Activated CD4-positive, alpha-beta T cell treated with anti-CD3 and anti-CD28 coated beads for 48 hours (primary cell): ENCODE results near the gene ZCWPW1.
A peak's percentile ranks its signal among the peaks of the same experiment; 100 is the strongest.

Experiments used
- DNase-seq: peaks from one replicate; pipeline ENCODE4 v3.0.0-alpha.2; 2020

Gene ZCWPW1

DNA sequence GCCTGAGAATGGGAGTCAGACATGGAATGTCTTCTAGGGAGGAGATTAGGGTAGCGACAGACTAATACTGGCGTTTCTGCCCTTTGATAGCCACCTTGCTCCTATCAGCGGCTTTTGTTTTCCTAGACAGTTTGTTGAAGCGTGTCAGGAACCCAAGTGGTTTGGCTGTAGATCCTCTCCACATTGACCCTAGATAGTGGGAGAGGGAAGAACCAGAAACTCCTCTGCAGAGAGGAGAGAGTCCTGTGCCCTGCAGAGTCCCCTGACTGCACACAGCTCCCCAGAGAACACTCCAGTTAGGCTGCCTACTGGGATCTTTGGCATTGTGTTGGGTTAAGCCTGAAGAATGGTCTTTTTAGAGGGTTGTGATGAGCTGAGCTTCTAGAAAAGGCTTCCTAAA, 3.5 kb upstream of the ZCWPW1 start:
- no peak for DNase-seq

DNA sequence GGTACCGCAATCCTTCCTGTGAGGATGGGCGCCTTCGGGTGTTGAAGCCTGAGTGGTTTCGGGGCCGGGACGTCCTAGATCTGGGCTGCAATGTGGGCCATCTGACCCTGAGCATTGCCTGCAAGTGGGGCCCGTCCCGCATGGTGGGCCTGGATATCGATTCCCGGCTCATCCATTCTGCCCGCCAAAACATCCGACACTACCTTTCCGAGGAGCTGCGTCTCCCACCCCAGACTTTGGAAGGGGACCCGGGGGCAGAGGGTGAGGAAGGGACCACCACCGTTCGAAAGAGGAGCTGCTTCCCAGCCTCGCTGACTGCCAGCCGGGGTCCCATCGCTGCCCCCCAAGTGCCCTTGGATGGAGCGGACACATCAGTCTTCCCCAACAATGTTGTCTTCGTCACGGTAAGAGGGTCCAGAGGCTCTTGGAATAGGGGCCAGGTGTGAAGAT, 2.8 kb upstream of the ZCWPW1 start:
- no peak for DNase-seq

DNA sequence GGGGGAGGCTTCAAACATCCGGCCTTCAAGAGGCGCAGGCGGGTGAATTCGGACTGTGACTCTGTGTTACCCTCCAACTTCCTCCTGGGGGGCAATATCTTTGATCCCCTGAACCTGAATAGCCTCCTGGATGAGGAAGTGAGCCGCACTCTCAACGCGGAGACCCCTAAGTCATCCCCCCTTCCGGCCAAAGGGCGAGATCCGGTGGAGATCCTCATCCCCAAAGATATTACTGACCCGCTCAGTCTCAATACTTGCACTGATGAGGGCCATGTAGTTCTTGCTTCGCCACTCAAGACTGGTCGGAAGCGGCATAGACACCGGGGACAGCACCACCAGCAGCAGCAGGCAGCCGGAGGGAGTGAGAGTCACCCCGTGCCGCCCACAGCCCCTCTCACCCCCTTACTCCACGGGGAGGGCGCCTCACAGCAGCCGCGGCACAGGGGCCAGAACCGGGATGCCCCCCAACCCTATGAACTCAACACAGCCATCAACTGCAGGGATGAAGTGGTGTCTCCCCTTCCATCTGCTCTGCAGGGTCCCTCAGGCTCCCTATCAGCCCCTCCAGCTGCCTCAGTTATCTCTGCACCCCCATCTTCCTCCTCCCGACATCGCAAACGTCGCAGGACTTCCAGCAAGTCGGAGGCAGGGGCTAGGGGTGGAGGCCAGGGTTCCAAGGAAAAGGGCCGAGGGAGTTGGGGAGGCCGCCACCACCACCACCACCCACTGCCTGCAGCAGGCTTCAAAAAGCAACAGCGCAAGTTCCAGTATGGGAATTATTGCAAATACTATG, 2.2 kb upstream of the ZCWPW1 start:
- peak; percentile 61 for DNase-seq

DNA sequence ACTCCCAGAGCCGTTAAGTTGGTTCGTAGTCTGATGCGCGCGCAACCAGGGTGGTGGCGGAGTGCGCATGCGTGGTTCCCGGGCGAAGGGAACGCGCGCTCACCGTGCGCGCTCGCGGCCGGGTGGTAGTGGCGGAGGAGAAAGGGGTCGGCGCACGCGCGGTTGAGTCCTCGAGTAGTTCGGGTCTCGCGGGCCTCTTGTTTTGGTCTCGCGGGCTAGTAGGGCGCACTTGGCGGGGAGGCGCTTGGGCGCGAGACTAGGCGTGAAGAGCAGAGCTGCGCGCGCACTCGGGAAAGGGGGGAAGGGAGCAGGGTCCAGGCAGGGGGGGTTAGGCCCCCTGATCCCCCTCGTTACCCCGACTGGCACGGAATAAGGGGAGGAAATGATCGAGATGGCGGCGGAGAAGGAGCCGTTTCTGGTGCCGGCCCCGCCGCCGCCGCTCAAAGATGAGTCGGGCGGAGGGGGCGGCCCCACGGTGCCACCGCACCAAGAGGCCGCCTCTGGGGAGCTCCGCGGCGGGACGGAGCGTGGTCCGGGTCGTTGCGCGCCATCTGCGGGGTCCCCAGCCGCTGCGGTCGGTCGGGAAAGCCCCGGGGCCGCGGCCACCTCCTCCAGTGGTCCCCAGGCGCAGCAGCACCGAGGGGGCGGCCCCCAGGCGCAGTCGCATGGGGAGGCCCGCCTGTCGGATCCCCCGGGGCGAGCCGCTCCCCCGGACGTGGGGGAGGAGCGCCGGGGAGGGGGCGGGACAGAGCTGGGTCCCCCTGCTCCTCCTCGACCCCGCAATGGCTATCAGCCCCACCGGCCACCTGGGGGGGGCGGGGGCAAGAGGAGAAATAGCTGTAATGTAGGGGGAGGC, 1.4 kb upstream of the ZCWPW1 start, which contains the start of gene MEPCE:
Gene MEPCE (plus strand): TSS at position 195 of the 856 bp plus-strand sequence. CDS start 188 bp downstream, at position 383.
- DNase-seq, result peak; percentile 97

DNA sequence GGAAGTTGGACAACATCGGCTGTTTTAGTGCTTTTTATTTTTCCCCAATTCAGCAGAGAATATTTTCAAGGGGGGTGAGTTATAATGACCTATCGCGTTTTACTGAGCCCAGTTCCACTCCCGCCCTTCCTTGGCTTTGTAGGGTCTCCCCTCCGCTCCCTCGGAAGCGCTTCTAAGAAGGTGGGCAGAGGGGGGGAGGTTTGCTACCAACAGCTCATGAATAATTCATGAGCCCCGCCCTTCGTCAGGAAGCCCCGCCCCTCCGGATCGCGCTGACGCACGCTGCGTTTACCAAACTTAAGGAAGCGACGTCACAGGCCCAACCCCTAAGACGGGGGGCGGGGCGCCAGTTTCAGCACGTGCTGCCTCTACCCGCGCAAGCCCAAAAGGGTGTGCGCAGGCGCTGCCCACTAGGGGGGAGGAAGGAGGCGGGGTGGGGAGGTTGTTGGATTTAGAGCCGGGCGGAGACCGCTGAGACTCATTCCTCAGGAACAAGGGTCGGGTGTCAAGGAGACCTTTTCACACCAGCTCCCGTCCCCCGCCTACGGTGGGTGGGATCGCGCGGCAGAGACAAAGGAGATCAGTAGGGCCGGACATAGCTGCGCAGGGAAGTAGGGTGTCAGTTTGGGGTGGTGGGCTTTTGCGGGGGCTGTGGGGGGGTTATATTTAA, 599 bp upstream of the ZCWPW1 start:
- peak; percentile 100 for DNase-seq

DNA sequence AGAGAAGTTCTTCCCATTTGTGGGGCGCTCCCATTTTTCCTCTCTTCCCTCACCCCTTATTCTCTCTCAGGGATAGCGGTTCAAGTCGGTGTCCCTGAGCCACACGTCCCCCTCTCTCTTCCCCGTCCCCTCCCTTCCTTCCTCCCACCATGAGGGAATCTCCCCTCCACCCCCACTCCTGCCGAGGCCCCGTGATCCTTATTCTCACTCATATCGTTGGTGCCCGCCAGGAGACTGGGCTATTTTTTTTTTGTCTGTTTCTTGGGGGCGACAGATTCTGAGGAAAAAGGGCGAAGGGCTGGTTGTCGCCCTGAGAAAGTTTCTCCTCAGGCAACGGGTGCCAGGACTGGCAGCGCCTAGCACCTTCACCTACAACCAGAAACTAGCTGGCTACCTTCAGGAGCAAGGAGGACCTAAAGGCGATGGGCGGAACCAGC, 723 bp downstream of the ZCWPW1 start:
- DNase-seq, result no peak

DNA sequence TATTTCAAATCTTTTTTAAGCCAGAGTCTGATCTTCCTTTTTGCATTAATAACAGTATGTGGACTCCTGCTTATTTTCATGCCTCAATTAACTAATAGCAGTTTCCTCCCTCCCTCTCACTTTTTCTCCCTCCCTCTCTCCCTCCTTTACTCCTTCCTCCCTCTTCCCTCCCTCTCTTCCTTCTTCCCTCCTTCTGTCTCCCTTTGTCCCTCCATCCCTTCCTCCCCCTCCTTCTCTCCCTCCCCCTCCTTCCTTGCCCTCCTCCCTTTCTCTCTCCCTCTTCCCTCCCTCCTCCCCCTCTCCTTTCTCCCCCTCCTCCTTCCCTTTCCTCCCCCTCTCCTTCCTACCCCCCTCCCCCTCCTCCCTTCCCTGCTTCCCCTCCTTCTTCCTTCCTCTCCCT, 2.0 kb downstream of the ZCWPW1 start:
- DNase-seq, result no peak

DNA sequence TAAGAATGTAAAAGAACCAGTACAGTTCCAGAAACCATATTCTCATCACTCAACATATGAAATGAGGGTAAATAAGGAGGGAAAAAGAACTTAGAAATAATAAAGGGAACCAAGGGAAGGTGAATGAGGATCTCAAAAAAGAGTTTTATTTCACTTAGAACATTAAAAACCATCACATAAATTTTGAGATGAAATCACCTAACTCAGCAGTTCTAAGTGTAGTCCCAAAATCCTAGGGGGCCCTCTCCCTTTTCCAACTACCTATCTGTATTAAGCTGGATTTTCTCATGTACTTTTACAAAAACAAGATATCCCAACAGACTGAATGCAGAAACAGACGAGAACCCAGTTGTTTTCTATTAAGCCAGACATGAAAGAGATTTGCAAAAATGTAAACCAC, 3.2 kb downstream of the ZCWPW1 start:
- no peak for DNase-seq

DNA sequence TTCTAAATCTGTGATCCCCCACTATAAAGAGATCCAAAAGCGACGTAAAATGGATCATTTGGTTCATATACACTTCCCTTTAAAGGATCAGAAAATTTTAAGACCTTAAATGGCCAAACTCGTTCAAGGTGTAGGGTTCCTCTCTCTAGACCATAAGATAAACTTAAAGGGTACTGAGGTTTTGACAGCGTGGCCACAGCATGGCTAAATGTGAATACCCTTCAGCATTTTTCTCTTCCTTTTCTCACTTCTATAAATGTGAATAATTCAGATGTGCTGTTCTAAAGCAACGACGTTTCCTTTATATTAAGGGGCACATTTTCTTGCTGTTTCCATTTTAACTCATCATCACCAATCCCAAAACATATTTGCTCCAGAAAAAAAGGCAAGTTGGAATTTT, 5.2 kb downstream of the ZCWPW1 start:
- no peak for DNase-seq

DNA sequence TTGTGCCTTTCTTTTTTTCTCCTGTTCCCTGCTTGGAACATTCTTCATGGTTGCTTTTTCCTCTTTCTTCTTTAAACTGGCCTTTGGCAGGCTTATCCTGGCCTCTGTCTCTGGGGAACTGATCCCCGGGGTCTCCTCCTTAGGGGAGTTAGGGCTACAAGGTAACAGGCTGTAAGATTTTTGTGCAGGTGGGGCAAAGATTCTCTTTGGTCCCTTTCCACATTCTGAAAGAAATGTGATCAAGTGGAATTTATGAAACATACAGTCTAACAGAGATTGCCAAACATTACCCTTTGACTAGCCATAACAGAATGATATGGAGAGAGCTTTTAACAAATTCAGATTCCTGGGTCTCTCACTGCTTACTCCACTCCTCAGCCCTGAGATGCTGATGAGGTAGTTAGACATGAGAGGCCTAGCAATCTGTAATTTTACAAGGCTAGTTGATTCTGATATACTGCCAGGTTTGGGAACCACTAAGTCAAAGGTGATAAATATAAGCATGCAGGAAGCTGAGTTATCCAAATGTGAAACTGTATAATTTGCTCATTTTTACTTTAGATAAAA, 8.8 kb downstream of the ZCWPW1 start:
- no peak for DNase-seq

DNA sequence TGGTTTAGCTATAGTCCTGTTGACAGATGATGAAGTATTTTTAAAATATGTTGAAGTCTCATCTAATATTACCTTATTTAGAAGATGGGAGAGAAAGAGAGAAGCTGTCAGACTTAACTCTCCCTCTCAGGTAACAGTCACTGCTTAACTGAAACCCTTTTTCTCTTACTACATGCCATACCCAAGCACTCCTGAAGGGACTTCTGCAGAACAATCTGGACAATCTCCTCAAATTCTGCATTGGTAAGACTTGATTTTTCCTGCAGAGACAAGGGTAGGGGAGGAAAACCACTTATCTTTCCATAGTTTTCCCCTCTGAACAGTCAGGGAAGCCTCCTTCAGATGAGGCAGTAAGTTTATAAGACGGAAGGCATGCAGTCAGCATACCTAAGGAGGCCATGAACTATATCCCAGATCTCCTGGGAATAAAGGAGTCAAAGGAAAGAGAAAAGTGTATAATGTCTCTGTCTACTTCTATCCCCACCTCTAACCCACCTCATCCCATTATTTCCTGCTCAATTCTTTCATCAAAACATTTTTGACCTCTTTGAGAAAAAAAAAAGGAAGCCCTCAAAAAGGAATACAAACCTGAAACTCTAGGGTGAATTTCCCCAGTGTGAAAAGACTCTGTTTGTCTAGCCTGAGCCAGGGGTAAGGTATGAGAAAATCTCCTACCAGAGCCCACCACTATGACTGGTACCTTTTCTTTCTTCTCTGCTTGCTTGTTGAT, 9.4 kb downstream of the ZCWPW1 start:
- DNase-seq, result no peak

DNA sequence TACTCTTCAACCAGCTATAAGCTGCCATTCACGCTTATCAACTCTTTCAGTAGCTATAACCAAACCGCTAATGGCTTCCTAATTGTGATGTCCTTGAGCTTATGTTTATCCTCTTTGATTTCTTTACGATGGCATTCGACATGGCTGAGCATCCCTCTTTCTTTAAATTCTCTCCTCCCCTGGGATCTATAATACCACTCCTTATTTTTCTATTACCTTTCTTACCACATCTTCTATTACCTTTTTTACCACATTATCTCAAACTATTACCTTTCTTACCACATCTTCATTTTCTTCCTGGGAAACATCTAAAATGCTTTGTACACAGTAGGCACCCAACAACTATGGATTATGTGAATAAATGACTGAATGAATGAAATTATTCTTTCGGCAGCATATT, 13.1 kb downstream of the ZCWPW1 start:
- no peak for DNase-seq

DNA sequence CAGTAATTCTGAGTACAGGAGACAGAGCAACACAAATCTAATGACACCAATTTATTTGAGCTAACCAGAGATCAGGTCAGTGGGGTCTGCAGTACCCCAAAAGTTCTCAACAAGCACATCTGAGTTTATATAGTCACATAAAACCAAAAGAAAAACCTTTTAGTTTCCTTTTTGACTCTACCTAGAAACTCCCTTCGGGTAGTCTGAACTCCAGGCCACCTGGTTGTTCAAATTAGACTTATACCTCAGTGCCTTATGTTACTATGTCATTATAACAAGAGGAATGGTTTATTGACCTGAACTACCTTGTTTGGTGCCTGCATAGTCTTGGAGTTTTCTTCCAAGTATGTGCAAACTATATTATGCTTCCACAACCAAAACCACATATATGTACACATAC, 14.6 kb downstream of the ZCWPW1 start:
- DNase-seq, result no peak

DNA sequence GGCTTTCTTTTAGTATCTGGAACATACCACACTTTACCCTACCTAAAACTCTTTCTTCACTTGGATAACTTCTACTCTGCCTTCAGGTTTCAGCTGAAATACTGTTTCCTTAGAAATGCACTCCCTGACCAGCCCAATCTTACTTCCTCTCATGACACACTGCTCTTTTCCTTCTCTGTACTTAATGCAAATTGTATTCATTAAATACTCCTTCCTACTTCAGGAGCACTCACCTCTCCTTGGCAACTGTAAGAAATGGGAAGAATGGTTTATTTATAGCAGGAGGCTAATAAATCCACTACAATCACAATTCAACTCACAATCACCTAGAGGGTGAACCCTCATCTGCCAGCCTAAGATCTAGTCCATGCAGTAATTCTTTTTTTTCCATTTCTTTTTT, 15.2 kb downstream of the ZCWPW1 start:
- DNase-seq, result no peak

DNA sequence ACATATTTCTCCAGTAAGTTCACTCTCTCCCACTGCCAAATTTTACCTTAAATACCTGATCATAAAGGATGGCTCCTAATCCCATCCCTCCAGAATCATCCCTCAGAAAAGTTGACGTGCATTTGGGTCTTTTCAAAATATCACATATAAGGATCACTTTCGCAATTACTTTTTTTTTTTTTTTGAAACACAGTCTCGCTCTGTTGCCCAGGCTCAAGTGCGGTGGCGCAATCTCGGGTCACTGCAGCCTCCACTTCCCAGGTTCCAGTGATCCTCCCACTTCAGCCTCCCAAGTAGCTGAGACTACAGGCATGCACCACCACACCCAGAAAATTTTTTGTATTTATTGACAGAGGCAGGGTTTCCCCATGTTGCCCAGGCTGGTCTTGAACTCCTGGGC, 17.4 kb downstream of the ZCWPW1 start:
- no peak for DNase-seq

DNA sequence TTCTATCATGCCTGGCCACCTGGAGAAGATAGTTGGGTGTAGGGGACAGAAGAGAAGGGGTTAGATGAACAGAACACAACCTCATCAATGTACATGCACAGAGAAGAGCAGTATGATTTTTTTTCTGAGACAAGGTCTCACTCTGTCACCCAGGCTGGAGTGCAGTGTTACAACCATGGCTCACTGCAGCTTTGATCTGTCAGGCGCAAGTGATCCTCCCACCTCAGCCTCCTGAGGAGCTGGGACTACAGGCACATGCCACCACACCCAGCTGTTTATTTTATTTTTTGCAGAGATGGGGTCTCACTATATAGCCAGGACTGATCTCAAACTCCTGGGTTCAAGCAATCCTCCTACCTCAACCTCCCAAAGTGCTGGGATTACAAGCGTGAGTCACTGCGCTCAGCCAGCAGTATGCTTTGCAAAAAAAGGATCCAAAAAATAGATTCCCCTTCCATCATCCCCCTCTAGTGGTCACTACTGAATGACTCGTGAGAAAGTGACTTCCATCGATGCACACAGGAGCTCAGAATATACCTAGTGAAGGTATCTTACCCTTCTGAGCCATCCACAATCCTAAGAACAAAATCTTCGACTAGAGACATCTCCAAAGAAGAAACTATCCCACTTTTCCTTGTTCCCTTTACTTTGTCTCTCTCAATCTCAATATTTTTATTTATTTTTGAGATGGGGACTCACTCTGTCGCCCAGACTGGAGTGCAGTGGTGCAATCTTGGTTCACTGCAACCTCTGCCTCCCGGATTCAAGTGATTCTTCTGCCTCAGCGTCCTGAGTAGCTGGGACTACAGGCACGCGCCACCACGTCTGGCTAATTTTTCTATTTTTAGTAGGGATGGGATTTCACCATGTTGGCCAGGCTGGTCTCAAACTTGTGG, 21.0 kb downstream of the ZCWPW1 start:
- peak; percentile 46 for DNase-seq

DNA sequence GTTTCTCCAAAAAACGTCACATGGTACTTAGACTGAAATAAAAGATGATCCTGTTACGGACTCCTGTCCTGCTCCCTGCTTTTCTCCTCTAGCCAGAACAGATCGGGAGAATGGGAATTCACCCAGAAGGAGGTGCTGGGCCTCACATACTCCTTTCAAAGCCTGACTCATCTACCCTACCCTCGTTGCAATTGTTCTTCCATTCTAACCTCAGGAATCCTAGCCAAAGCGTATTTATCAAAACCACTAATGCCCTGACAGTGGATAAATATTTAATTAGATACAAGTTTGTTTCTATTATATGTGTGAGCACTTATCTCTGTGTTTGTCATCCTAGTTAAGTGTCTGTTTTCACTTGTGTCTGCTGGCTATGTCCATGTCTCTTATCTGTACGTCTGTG, 21.7 kb downstream of the ZCWPW1 start:
- DNase-seq, result no peak

DNA sequence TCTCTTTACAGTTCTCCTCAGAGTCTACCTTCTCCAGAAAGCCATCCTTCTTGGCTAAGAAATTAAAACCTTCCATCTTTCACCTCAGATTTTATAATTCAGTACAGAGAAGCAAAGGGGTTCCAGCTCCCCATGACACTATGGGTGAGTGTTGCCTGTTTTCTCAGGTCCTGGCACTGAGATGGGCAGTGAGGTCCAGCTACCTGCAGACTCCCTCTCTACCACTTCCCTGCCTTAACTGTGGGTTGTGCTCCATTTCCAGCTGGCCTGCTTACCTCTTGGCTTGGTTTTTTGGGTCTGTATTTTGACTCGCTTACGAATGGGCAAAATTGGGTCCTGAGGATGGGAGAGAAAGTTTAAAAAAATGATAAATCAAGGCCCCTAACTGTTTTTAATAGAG, 26.3 kb downstream of the ZCWPW1 start:
- DNase-seq, result no peak

DNA sequence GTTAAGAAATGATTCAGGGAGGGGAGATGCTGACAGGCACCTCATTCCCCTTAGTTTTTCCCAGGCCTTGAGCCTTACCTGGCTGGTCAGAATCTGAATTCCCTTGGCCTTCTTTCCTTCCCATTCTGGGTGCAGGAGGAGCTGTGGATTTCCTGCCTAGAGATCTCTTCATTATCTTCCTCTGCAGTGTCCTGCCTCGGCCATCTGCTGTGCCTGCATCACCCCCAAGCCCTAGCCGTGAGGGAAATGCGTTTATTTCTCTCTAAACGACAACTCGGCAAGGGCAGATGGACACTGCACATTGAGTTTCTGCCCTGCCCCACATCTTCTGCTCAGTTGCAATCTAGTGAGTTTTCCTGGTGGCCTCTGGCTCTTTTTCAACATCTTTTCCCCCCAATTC, 26.7 kb downstream of the ZCWPW1 start:
- DNase-seq, result no peak

DNA sequence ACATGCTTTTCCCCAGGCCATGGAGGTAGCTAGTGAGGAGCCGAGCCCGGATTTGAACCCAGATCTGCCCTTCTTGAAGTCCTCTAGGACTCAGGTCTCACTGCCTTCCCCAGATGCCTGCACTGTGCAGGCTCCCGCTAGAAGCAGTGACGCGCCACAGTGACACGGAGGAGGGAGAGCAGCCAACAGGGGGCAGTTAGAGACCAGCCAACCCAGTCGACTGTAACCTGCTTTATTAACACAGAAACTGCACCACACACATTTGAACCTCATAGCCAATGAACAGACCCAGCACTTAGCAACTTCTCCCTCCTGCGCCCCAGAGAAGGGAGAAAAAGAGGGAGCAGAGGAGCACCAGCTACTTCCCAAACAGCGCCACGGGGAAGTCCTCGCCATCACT, 27.8 kb downstream of the ZCWPW1 start:
- peak; percentile 35 for DNase-seq

DNA sequence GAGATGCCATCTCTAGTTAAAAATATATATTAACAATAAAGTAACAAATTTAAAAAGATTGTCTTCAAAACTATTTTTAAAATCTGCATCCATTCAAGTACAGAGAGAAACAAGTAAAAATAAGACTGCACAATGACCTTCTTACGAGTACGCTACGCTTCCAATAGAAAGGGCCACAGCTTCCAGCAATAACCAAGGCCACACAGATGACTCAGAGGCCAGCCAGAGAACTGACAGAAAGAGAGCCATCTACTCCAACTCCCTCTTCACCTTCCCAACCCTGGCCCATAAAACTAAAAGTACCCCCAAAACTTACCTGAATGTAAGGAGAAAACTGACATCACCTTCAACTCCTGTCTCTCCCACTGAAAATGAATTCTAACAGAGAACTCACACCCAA, 28.5 kb downstream of the ZCWPW1 start:
- no peak for DNase-seq
